ENCODE measurements around the gene SLC38A9. TPM values are rescaled to one million over a fixed set of nuclear protein-coding genes. Genes with fewer than 3 reads are reported as not detected.
A peak's percentile ranks its signal among the peaks of the same experiment; 100 is the strongest.
"Not testable (repeated sequence)": the region's sequence is repeated elsewhere in the genome, so short reads cannot be mapped to it uniquely, and the experiment has no call there.

Gene SLC38A9
- total RNA-seq, 2 donors from 2014 or later, result 15.8 to 25.9 TPM

- no peaks in the 10 kb centered on the region for H3K27me3 Mint-ChIP-seq (ENCODE audit: low read depth)
- no peak overlapping the region for H3K27ac Mint-ChIP-seq
- DNase-seq (no peak), ATAC-seq (replicated peaks in 1 of 2) (no peak)
- peaks cover 13% of the 10 kb centered on the region for H3K4me1 Mint-ChIP-seq (ENCODE audit: low read depth)
- no peaks in the 10 kb centered on the region for H3K9me3 Mint-ChIP-seq
- H3K4me3 Mint-ChIP-seq, result no peak overlapping the region
- H3K36me3 Mint-ChIP-seq (ENCODE audit: insufficient read depth in 2 of 2), result no peaks in the 10 kb centered on the region
Observed at GRCh38 chr5:55610542-55610941, 101.6 kb downstream of the SLC38A9 start.

- no peaks in the 10 kb centered on the region for H3K36me3 Mint-ChIP-seq (ENCODE audit: insufficient read depth in 2 of 2)
- H3K27me3 Mint-ChIP-seq (ENCODE audit: low read depth), result no peaks in the 10 kb centered on the region
- peaks cover 13% of the 10 kb centered on the region for H3K4me1 Mint-ChIP-seq (ENCODE audit: low read depth)
- no peak overlapping the region for H3K27ac Mint-ChIP-seq
- no peaks in the 10 kb centered on the region for H3K9me3 Mint-ChIP-seq
- DNase-seq (no peak), ATAC-seq (replicated peaks in 1 of 2) (peak; percentile 54 to 66)
- no peak overlapping the region for H3K4me3 Mint-ChIP-seq
Observed at GRCh38 chr5:55609413-55609812, 102.7 kb downstream of the SLC38A9 start.

- no peak for DNase-seq
- no peaks in the 10 kb centered on the region for H3K9me3 Mint-ChIP-seq
- no peaks in the 10 kb centered on the region for H3K36me3 Mint-ChIP-seq (ENCODE audit: insufficient read depth in 2 of 2)
- ATAC-seq (replicated peaks in 1 of 2), result peak in 1 of 2 donors; percentile 34
- H3K27me3 Mint-ChIP-seq (ENCODE audit: low read depth), result no peaks in the 10 kb centered on the region
- H3K4me1 Mint-ChIP-seq (ENCODE audit: low read depth), result peaks cover 13% of the 10 kb centered on the region
- H3K4me3 Mint-ChIP-seq, result no peak overlapping the region
- H3K27ac Mint-ChIP-seq, result no peak overlapping the region
Observed at GRCh38 chr5:55608595-55609349, 103.4 kb downstream of the SLC38A9 start.

GRCh38 chr5:55607309-55607708 lies 104.8 kb downstream of the SLC38A9 start:
- H3K4me3 Mint-ChIP-seq; ATAC-seq (replicated peaks in 1 of 2); H3K27me3 Mint-ChIP-seq (ENCODE audit: low read depth); H3K27ac Mint-ChIP-seq; DNase-seq; H3K36me3 Mint-ChIP-seq (ENCODE audit: insufficient read depth in 2 of 2); H3K9me3 Mint-ChIP-seq: not testable (repeated sequence)
- H3K4me1 Mint-ChIP-seq (ENCODE audit: low read depth), result peaks cover 24% of the 10 kb centered on the region

GRCh38 chr5:55604611-55605067 lies 107.5 kb downstream of the SLC38A9 start:
- ATAC-seq (replicated peaks in 1 of 2), result no peak
- Mint-ChIP-seq H3K9me3 (no peaks in the 10 kb centered on the region), H3K27ac (no peak overlapping the region), H3K27me3 (ENCODE audit: low read depth) (no peaks in the 10 kb centered on the region), H3K4me3 (no peak overlapping the region), H3K4me1 (ENCODE audit: low read depth) (peaks cover 44% of the 10 kb centered on the region), H3K36me3 (ENCODE audit: insufficient read depth in 2 of 2) (no peaks in the 10 kb centered on the region)
- no peak for DNase-seq

GRCh38 chr5:55603922-55604321 lies 108.2 kb downstream of the SLC38A9 start:
- Mint-ChIP-seq H3K4me3 (no peak overlapping the region), H3K4me1 (ENCODE audit: low read depth) (peaks cover 38% of the 10 kb centered on the region), H3K27ac (no peak overlapping the region), H3K27me3 (ENCODE audit: low read depth) (no peaks in the 10 kb centered on the region), H3K36me3 (ENCODE audit: insufficient read depth in 2 of 2) (no peaks in the 10 kb centered on the region), H3K9me3 (no peaks in the 10 kb centered on the region)
- no peak for ATAC-seq (replicated peaks in 1 of 2)
- no peak for DNase-seq

- Mint-ChIP-seq H3K27me3 (ENCODE audit: low read depth) (no peaks in the 10 kb centered on the region), H3K4me3 (peak overlapping the region in 1 of 2 donors; percentile 68), H3K27ac (no peak overlapping the region), H3K4me1 (ENCODE audit: low read depth) (peaks cover 33% of the 10 kb centered on the region), H3K9me3 (no peaks in the 10 kb centered on the region), H3K36me3 (ENCODE audit: insufficient read depth in 2 of 2) (no peaks in the 10 kb centered on the region)
- ATAC-seq (replicated peaks in 1 of 2) (no peak), DNase-seq (no peak)
Observed at GRCh38 chr5:55601628-55602027, 110.5 kb downstream of the SLC38A9 start.

GRCh38 chr5:55601204-55601618 lies 110.9 kb downstream of the SLC38A9 start:
- peaks cover 33% of the 10 kb centered on the region for H3K4me1 Mint-ChIP-seq (ENCODE audit: low read depth)
- DNase-seq, result no peak
- peak in 1 of 2 donors; percentile 31 for ATAC-seq (replicated peaks in 1 of 2)
- no peaks in the 10 kb centered on the region for H3K27me3 Mint-ChIP-seq (ENCODE audit: low read depth)
- H3K4me3 Mint-ChIP-seq, result peak overlapping the region; percentile 68 to 80
- H3K36me3 Mint-ChIP-seq (ENCODE audit: insufficient read depth in 2 of 2), result no peaks in the 10 kb centered on the region
- no peaks in the 10 kb centered on the region for H3K9me3 Mint-ChIP-seq
- H3K27ac Mint-ChIP-seq, result no peak overlapping the region

- Mint-ChIP-seq H3K36me3 (ENCODE audit: insufficient read depth in 2 of 2) (no peaks in the 10 kb centered on the region), H3K27ac (peak overlapping the region; percentile 87), H3K4me1 (ENCODE audit: low read depth) (peaks cover 33% of the 10 kb centered on the region), H3K27me3 (ENCODE audit: low read depth) (no peaks in the 10 kb centered on the region), H3K4me3 (peak overlapping the region; percentile 68 to 80), H3K9me3 (no peaks in the 10 kb centered on the region)
- no peak for DNase-seq
- ATAC-seq (replicated peaks in 1 of 2), result peak; percentile 62 to 63
Observed at GRCh38 chr5:55600497-55601203, 111.5 kb downstream of the SLC38A9 start.

GRCh38 chr5:55600086-55600485 lies 112.0 kb downstream of the SLC38A9 start:
- H3K36me3 Mint-ChIP-seq (ENCODE audit: insufficient read depth in 2 of 2), result no peaks in the 10 kb centered on the region
- peak in 1 of 2 donors; percentile 18 for ATAC-seq (replicated peaks in 1 of 2)
- no peaks in the 10 kb centered on the region for H3K27me3 Mint-ChIP-seq (ENCODE audit: low read depth)
- H3K4me1 Mint-ChIP-seq (ENCODE audit: low read depth), result peaks cover 33% of the 10 kb centered on the region
- no peak overlapping the region for H3K27ac Mint-ChIP-seq
- no peak for DNase-seq
- H3K4me3 Mint-ChIP-seq, result peak overlapping the region; percentile 68 to 80
- H3K9me3 Mint-ChIP-seq, result no peaks in the 10 kb centered on the region

- H3K4me1 Mint-ChIP-seq (ENCODE audit: low read depth), result peaks cover 33% of the 10 kb centered on the region
Observed at GRCh38 chr5:55599148-55600050, 112.7 kb downstream of the SLC38A9 start.

GRCh38 chr5:55597014-55597981 lies 114.8 kb downstream of the SLC38A9 start:
- no peak for ATAC-seq (replicated peaks in 1 of 2)
- H3K4me1 Mint-ChIP-seq (ENCODE audit: low read depth), result peaks cover 35% of the 10 kb centered on the region
- H3K9me3 Mint-ChIP-seq, result peaks cover 0 to 4% of the 10 kb centered on the region in 2 donors
- DNase-seq, result no peak
- H3K36me3 Mint-ChIP-seq (ENCODE audit: insufficient read depth in 2 of 2), result no peaks in the 10 kb centered on the region
- no peak overlapping the region for H3K27ac Mint-ChIP-seq
- H3K27me3 Mint-ChIP-seq (ENCODE audit: low read depth), result no peaks in the 10 kb centered on the region
- H3K4me3 Mint-ChIP-seq, result no peak overlapping the region

More at GRCh38 chr5:55599148-55600050, 112.7 kb downstream of the SLC38A9 start:
- Mint-ChIP-seq H3K27ac (no peak overlapping the region), H3K27me3 (ENCODE audit: low read depth) (no peaks in the 10 kb centered on the region), H3K4me3 (no peak overlapping the region), H3K9me3 (peaks cover 0 to 2% of the 10 kb centered on the region in 2 donors), H3K36me3 (ENCODE audit: insufficient read depth in 2 of 2) (no peaks in the 10 kb centered on the region)
- DNase-seq (no peak), ATAC-seq (replicated peaks in 1 of 2) (no peak)

All from activated T-cell treated with anti-CD3 and anti-CD28 coated beads, Interleukin-2, amount 50 U/mL, for 72 hours (primary cell).